Medulla oblongata (tissue), 1 donor: ENCODE data around the gene BAIAP2.

ENCODE experiments used
- DNase-seq: peaks from one replicate; pipeline ENCODE4 v3.0.0-alpha.2; 2015; ENCODE audit errors: extremely low spot score

Gene BAIAP2

GRCh38 chr17:81053041-81053970, 18.4 kb downstream of the BAIAP2 start:
- DNase-seq: no peak

- DNase-seq: no peak
Observed at GRCh38 chr17:81054308-81054707, 19.4 kb downstream of the BAIAP2 start.

GRCh38 chr17:81054881-81055370, 20.0 kb downstream of the BAIAP2 start:
- DNase-seq: no peak

GRCh38 chr17:81056312-81056711, 21.4 kb downstream of the BAIAP2 start:
- no peak for DNase-seq

DNA sequence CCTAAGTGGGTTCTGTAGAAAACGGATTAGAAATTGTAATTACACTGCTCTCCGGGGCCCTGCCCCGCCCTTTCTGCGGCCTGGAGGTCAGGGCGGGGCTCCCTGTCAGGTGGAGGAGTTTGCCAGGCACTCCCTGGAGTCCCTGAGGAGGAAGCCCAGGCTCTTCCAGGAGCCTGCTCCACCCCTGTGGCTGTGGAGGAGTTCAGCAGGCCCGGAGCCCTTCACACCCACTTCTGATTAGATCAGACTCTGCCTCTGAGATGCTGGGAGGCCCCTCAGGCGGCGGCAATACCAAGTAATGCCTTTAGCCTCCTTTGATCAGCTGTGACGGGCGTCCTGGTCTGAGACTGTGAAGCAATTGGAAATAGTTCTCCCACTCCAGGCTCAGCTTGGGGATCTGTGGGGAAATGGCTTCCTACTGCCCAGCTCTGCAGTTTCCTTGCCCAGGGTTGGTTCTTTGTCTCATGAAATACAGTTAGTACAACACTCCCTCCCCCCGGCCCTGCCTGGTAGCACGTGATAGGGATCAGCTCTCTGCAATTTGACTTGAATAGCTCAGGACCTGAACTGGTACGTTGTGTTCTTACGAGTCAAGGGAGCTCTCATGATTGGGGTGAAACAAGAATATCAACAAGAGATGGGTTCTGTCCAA, 22.3 kb downstream of the BAIAP2 start:
- DNase-seq: no peak

GRCh38 chr17:81057777-81058176, 22.8 kb downstream of the BAIAP2 start:
- no peak for DNase-seq

DNA sequence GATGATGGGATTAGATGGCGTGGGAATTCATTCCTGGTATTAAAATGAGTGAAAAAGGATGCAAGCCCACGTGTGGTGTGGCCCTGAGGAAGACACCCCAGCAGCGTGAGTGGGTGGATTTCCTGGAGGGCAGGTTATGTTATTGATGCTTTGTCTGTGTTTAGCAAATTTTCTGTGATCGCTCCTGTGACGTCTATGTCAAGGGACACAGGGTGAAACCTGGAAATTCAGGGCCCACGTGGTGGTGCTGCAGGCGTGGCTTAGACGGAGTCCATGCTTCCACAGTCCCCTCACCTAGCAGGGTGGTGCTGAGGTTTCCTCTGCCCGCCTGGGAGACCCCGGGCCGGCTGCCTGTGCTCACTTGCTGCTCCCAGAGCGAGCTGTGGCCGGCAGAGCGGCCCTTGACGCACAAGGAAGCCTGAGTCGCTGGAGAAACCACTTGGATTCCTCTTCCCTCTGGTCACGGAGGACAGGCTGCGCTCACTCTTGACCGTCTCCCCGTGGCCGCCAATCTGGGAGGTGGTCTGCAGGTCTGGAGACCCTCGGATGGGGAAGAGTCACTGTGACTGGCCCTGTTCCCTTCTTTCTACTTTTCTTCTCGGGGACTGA, 23.4 kb downstream of the BAIAP2 start:
- no peak for DNase-seq

DNA sequence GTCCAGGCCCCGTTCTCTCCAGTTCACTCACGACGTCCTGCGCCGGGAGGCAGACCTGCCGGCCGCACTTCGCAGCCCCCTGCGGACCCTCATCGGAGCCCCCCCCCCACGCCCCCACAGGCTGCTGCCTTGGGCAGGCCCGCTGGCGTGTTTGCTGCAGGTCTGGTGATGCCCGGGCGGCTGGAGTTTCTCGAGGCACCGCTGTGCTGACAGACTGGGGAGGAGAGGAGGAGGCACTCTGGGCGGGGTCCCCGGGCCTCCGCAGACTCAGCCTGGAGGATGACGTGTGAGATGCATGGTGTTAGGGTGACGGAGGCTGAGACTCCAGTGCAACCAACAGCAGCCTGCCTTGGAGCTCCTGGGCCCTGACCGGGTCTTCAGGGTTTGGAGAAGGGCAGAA, 24.1 kb downstream of the BAIAP2 start:
- DNase-seq: no peak

DNA sequence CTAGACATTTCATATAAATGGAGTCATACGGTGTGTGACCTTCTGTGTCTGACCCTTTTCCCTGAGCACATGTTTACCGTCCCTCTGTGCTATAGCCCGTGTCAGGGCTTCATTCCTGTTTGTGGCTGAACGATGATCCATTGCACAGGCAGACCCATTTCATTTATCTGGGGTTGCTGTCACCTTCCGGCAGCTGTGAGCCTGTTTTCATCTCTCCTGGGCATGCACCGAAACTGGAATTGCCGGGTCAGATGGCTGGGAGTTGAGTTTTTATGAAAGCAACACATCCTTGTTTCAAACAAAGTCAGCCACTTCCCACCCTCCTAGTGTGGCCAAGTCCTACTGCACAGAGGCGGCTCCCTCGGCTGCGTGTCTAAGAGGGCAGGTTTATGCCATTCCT, 25.5 kb downstream of the BAIAP2 start:
- no peak for DNase-seq

GRCh38 chr17:81061027-81061735, 26.2 kb downstream of the BAIAP2 start:
- no peak for DNase-seq

GRCh38 chr17:81062014-81062780, 27.2 kb downstream of the BAIAP2 start:
- DNase-seq: no peak

GRCh38 chr17:81063106-81064093, 28.4 kb downstream of the BAIAP2 start:
- DNase-seq: no peak

DNA sequence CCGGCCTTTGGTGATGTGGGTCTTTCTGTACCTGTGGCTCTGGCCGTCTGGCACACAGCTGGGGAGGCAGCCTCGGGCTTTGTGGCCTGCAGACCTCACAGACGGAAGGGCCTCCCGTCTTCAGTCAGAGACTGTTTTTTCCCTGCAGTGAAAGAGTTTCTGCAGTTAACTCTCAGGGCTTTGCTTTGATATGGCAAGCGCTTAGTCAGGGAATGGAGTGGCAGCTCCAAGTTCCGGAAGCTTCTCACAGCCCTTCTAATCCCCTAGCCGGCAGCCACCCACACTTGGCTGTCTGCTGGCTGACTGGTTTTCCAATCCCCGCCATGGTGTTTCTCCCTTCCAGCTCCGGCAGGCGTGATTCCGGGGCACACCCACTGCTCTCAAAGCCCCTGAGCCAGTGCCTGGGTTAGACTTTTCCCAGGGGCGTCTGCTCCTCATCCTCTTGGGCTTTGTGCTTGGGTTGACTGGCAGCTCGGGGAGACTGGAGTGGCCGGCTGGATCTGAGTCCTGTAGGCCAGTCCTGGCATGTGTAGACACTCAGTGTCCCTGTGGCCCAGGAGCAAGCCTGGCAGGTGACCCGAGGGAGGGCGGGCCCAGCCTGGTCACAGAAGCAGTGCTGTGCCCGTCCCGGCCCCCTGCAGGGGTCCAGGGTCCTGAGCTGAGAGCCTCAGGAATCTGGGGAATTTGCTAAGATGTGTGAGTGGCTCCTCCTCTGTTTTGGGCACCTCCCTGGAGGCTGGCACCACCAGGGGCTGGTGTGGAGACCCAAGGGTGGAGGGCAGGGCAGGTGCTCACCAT, 29.9 kb downstream of the BAIAP2 start:
- DNase-seq: no peak

GRCh38 chr17:81065500-81065899, 30.5 kb downstream of the BAIAP2 start:
- DNase-seq: no peak

DNA sequence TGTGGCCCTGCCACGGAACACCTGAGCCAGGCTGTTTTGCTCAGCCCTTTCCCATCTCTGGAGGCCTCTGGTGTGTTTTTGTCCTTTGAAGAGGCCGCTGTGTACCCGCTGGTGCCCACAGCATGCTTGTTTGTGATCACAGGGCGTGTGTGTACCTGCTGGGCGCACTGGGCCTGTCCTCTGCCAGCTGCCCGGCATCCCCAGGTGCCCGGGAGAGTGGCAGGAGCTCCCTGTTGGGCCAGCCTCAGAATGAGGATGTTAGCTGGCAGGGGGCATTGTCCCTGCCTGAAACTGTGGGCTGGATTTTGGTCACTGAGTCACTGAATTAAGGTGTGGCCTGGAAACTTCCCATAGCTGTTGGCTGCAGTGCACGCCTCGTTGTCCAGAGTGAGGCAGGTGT, 31.1 kb downstream of the BAIAP2 start:
- no peak for DNase-seq

GRCh38 chr17:81066771-81067315, 31.9 kb downstream of the BAIAP2 start:
- DNase-seq: no peak

- no peak for DNase-seq
Observed at GRCh38 chr17:81067391-81067811, 32.5 kb downstream of the BAIAP2 start.

DNA sequence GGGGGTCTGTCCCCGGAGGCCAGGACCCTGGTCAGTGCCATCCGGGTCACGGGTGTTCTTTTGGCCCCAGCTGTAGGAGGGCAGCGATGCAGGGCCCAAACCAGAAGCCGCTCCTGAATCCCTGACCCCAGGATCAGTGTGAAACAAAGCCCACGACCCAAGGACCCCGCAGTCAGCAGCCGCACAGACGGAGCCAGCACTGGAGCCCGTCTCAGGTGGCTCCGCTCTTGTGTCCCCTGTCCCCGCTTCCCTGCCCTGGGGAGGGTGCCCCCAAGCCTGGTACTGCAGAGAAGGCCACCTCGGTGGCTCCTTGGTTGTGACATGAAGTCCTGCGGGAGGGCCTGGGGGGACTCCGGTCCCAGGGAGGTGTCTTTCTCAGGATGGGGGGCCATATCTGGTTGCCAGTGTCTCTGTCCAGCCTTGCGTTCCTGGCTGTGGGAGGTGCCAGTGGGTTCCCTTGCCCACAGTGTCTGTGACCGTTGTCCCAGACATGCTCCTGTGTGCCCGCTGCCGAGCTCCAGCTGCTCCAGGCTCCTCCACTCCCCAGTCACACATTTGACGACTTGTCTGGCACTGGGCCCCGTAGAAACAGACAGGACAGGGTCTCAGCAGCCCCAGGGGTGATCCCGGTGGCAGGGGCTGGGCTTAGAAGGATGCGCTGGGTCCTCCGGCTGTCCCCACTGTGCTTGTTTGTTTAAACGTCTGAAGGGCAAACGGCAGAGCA, 33.6 kb downstream of the BAIAP2 start:
- DNase-seq: no peak
